H7 (cell line): ENCODE results near the gene TEAD3. TPM values are rescaled to one million over a fixed set of nuclear protein-coding genes. Genes with fewer than 3 reads are reported as not detected.
"Not testable (repeated sequence)": the region's sequence is repeated elsewhere in the genome, so short reads cannot be mapped to it uniquely, and the experiment has no call there.

Experiments used
- DNase-seq: peaks from one replicate; pipeline ENCODE4 v3.0.0; 2012
- H3K27me3 ChIP-seq: 2 replicates; pipeline ENCODE4 v1.6.0; 2011; ENCODE audit warnings: mild to moderate bottlenecking, low read length; ENCODE audit not compliant: control insufficient read depth, insufficient read depth
- H3K36me3 ChIP-seq: replicated peaks from 2 replicates; pipeline ENCODE4 v1.5.1; 2011; ENCODE audit warnings: low read length; ENCODE audit not compliant: control insufficient read depth, insufficient read depth
- H3K4me3 ChIP-seq: 2 replicates; pipeline ENCODE4 v1.5.1; 2011; ENCODE audit warnings: low read depth, mild to moderate bottlenecking, control low read depth, low read length, moderate library complexity; ENCODE audit not compliant: insufficient read depth
- total RNA-seq: library from RNA; depleted of rRNA; stranded (reverse); fragments of >200 nt; shearing (Covaris generic); gene quantifications from 2 replicates; pipeline ENCODE4 v1.2.3, GENCODE V29; 2014

TEAD3 gene
- total RNA-seq, 1 experiment from 2014 or later, result 17.6 TPM

- Histone ChIP-seq H3K4me3 (no peak overlapping the region), H3K27me3 (no peaks in the 10 kb centered on the region), H3K36me3 (no peaks in the 10 kb centered on the region)
- peak; percentile 31 for DNase-seq
Measured at GRCh38 chr6:35519313-35520015, 22.6 kb upstream of the TEAD3 start.

GRCh38 chr6:35518566-35519312 lies 21.9 kb upstream of the TEAD3 start:
- Histone ChIP-seq H3K27me3 (no peaks in the 10 kb centered on the region), H3K36me3 (no peaks in the 10 kb centered on the region), H3K4me3 (no peak overlapping the region)
- no peak for DNase-seq

- not testable (repeated sequence) for H3K27me3 ChIP-seq, DNase-seq, H3K36me3 ChIP-seq, H3K4me3 ChIP-seq
Measured at GRCh38 chr6:35517978-35518377, 21.1 kb upstream of the TEAD3 start.

- H3K36me3 ChIP-seq, result no peaks in the 10 kb centered on the region
- H3K4me3 ChIP-seq, result no peak overlapping the region
- no peak for DNase-seq
- H3K27me3 ChIP-seq, result no peaks in the 10 kb centered on the region
Measured at GRCh38 chr6:35516712-35517111, 19.8 kb upstream of the TEAD3 start.

- H3K4me3 ChIP-seq, H3K36me3 ChIP-seq, H3K27me3 ChIP-seq: not testable (repeated sequence)
- peak; percentile 30 for DNase-seq
Measured at GRCh38 chr6:35515939-35516338, 19.1 kb upstream of the TEAD3 start.

- no peak for DNase-seq
- Histone ChIP-seq H3K27me3 (peaks cover 4% of the 10 kb centered on the region; the same call in 1 of the 2 replicates), H3K36me3 (no peaks in the 10 kb centered on the region), H3K4me3 (no peak overlapping the region)
Measured at GRCh38 chr6:35514587-35514986, 17.7 kb upstream of the TEAD3 start.

GRCh38 chr6:35512740-35513139 lies 15.9 kb upstream of the TEAD3 start, which contains the start of gene TULP1:
TULP1 (minus strand) TSS chr6:35512896; CDS start chr6:35512858, 38 bp downstream.
- peak; percentile 81 for DNase-seq
- peaks cover 4% of the 10 kb centered on the region; the same call in 1 of the 2 replicates for H3K27me3 ChIP-seq
- peak within 1 kb of the TSS; percentile 39; the same call in 1 of the 2 replicates for H3K4me3 ChIP-seq
- no peaks in the 10 kb centered on the region for H3K36me3 ChIP-seq

GRCh38 chr6:35512006-35512405 lies 15.1 kb upstream of the TEAD3 start:
- DNase-seq, result peak; percentile 90
- Histone ChIP-seq H3K27me3 (peaks cover 4% of the 10 kb centered on the region; the same call in 1 of the 2 replicates), H3K36me3 (no peaks in the 10 kb centered on the region), H3K4me3 (peak overlapping the region; percentile 39; the same call in 1 of the 2 replicates)

GRCh38 chr6:35511562-35511941 lies 14.7 kb upstream of the TEAD3 start:
- Histone ChIP-seq H3K4me3 (peak overlapping the region; percentile 39; the same call in 1 of the 2 replicates), H3K36me3 (no peaks in the 10 kb centered on the region), H3K27me3 (peaks cover 4% of the 10 kb centered on the region; the same call in 1 of the 2 replicates)
- DNase-seq, result peak; percentile 80

- peak overlapping the region; percentile 39; the same call in 1 of the 2 replicates for H3K4me3 ChIP-seq
Measured at GRCh38 chr6:35510916-35511561, 14.2 kb upstream of the TEAD3 start.

GRCh38 chr6:35508542-35508941 lies 11.7 kb upstream of the TEAD3 start:
- peak; percentile 72 for DNase-seq
- Histone ChIP-seq H3K36me3 (no peaks in the 10 kb centered on the region), H3K4me3 (no peak overlapping the region), H3K27me3 (peaks cover 4% of the 10 kb centered on the region; the same call in 1 of the 2 replicates)

More at GRCh38 chr6:35510916-35511561, 14.2 kb upstream of the TEAD3 start:
- Histone ChIP-seq H3K36me3 (no peaks in the 10 kb centered on the region), H3K27me3 (peaks cover 4% of the 10 kb centered on the region; the same call in 1 of the 2 replicates)
- DNase-seq, result peak; percentile 42

- peak; percentile 8 for DNase-seq
- H3K36me3 ChIP-seq, result no peaks in the 10 kb centered on the region
- H3K4me3 ChIP-seq, result no peak overlapping the region
- peaks cover 4% of the 10 kb centered on the region; the same call in 1 of the 2 replicates for H3K27me3 ChIP-seq
Measured at GRCh38 chr6:35508027-35508426, 11.1 kb upstream of the TEAD3 start.

- H3K27me3 ChIP-seq, result peaks cover 4% of the 10 kb centered on the region; the same call in 1 of the 2 replicates
- H3K4me3 ChIP-seq, result no peak overlapping the region
- DNase-seq, result peak; percentile 31
- no peaks in the 10 kb centered on the region for H3K36me3 ChIP-seq
Measured at GRCh38 chr6:35507221-35507620, 10.3 kb upstream of the TEAD3 start.

- Histone ChIP-seq H3K27me3 (peaks cover 4% of the 10 kb centered on the region; the same call in 1 of the 2 replicates), H3K4me3 (no peak overlapping the region), H3K36me3 (no peaks in the 10 kb centered on the region)
- no peak for DNase-seq
Measured at GRCh38 chr6:35506536-35506935, 9.7 kb upstream of the TEAD3 start.
